ENCODE results near the gene NRDC. TPM values are rescaled to one million over a fixed set of nuclear protein-coding genes. Genes with fewer than 3 reads are reported as not detected.

NRDC gene
- total and polyA plus RNA-seq, 9 of the 15 experiments (the other 6 are each of a cell fraction or from before 2014, with no cell fraction given): 102 to 371 (median 201) TPM

- no peak overlapping the region for H3K4me3 ChIP-seq
- H3K79me2 ChIP-seq (ENCODE audit: control insufficient read depth, insufficient read depth, low read length): no peaks in the 10 kb centered on the region
- in situ Hi-C loops (cut with MboI): no loop called here
- no peaks in the 10 kb centered on the region for H3K9me3 ChIP-seq (replicated peaks; ENCODE audit: control insufficient read depth, insufficient read depth, low read depth, low read length)
- H2AFZ ChIP-seq (ENCODE audit: low read depth, low read length): no peak overlapping the region
- H3K4me1 ChIP-seq (replicated peaks in 1 of 2; ENCODE audit: control insufficient read depth in 2 of 2, insufficient read depth in 2 of 2, low read length in 2 of 2): no peaks in the 10 kb centered on the region
- ATAC-seq: no peak
- no peak overlapping the region for H3K4me2 ChIP-seq (ENCODE audit: insufficient read depth, low read length)
- H3K27me3 ChIP-seq (ENCODE audit: control insufficient read depth in 2 of 2, insufficient read depth in 2 of 2, low read length in 2 of 2): no peaks in the 10 kb centered on the region
- WGBS (ENCODE audit: insufficient coverage, low coverage, missing lambda C conversion rate): 89% methylated on average over 3 of the region's 3 CpGs
- no peak for FAIRE-seq
- BruUV-seq (replicated peaks): no TSS peak
- H3K9ac ChIP-seq (ENCODE audit: insufficient read depth in 1 of 2, low read depth in 2 of 2, low read length in 2 of 2): no peak overlapping the region
- intact Hi-C loops (cut with micrococcal nuclease): no loop called here
- H3K9me1 ChIP-seq (ENCODE audit: control insufficient read depth, insufficient read depth, low read length): no peaks in the 10 kb centered on the region
- H3K27ac ChIP-seq (ENCODE audit: extremely low read depth, low read depth, low read length): no peak overlapping the region
- DNase-seq (ENCODE audit: extremely low read depth in 1 of 4, low spot score in 3 of 4): no peak
- CTCF ChIA-PET (ENCODE audit: low intra/inter-chr PET ratio): no interaction called here
- H4K20me1 ChIP-seq (replicated peaks; ENCODE audit: control insufficient read depth, insufficient read depth, low read length): no peaks in the 10 kb centered on the region
- peaks cover 93% of the 10 kb centered on the region for H3K36me3 ChIP-seq (ENCODE audit: control insufficient read depth, insufficient read depth, low read length)
- no peak for TF ChIP-seq IRF2 (CRISPR knock-in tag; IDR thresholded peaks at IDR 0.05)
- TF ChIP-seq ZZZ3 (IDR thresholded peaks at IDR 0.05): no peak
- TF ChIP-seq ZNF830 (CRISPR knock-in tag; IDR thresholded peaks at IDR 0.05): no peak
- POLR2A ChIA-PET: no interaction called here
Measured at GRCh38 chr1:51818487-51818886, 60.0 kb downstream of the NRDC start.

GRCh38 chr1:51814513-51814912 is 64.0 kb downstream of the NRDC start:
- no peaks in the 10 kb centered on the region for H3K9me3 ChIP-seq (replicated peaks; ENCODE audit: control insufficient read depth, insufficient read depth, low read depth, low read length)
- no peak for TF ChIP-seq ZBTB12 (CRISPR knock-in tag; IDR thresholded peaks at IDR 0.05)
- TF ChIP-seq NFIC (IDR thresholded peaks at IDR 0.05): 0 out of 2 replicates have a peak, but pooled peaks have one; percentile 36
- no peak overlapping the region for H3K4me2 ChIP-seq (ENCODE audit: insufficient read depth, low read length)
- CTCF ChIA-PET (ENCODE audit: low intra/inter-chr PET ratio): interaction anchor here (0.6 kb wide), 1 partner anchor 30 kb away, joined by 3 read pairs; no protein-coding TSS in a partner anchor
- FAIRE-seq (no peak), DNase-seq (ENCODE audit: extremely low read depth in 1 of 4, low spot score in 3 of 4) (no peak), ATAC-seq (no peak)
- H3K36me3 ChIP-seq (ENCODE audit: control insufficient read depth, insufficient read depth, low read length): peaks cover 92% of the 10 kb centered on the region
- intact Hi-C loops (cut with micrococcal nuclease): loop anchor here (5.0 kb wide), 1 partner anchor 63 kb away; the partner anchor contains the start of gene NRDC
- 0 out of 2 replicates have a peak, but pooled peaks cover 4% of the 10 kb centered on the region for H4K20me1 ChIP-seq (replicated peaks; ENCODE audit: control insufficient read depth, insufficient read depth, low read length)
- H3K4me1 ChIP-seq (replicated peaks in 1 of 2; ENCODE audit: control insufficient read depth in 2 of 2, insufficient read depth in 2 of 2, low read length in 2 of 2): no peaks in the 10 kb centered on the region
- 90% methylated on average over 1 of the region's 1 CpG for WGBS (ENCODE audit: insufficient coverage, low coverage, missing lambda C conversion rate)
- H3K27me3 ChIP-seq (ENCODE audit: control insufficient read depth in 2 of 2, insufficient read depth in 2 of 2, low read length in 2 of 2): no peaks in the 10 kb centered on the region
- H3K4me3 ChIP-seq: no peak overlapping the region
- POLR2A ChIA-PET: interaction anchor here (1.1 kb wide), 1 partner anchor 19 kb away, joined by 3 read pairs; no protein-coding TSS in a partner anchor
- in situ Hi-C loops (cut with MboI): no loop called here
- no TSS peak for BruUV-seq (replicated peaks)
- H3K79me2 ChIP-seq (ENCODE audit: control insufficient read depth, insufficient read depth, low read length): no peaks in the 10 kb centered on the region
- H2AFZ ChIP-seq (ENCODE audit: low read depth, low read length): no peak overlapping the region
- no peak overlapping the region for H3K9ac ChIP-seq (ENCODE audit: insufficient read depth in 1 of 2, low read depth in 2 of 2, low read length in 2 of 2)
- H3K27ac ChIP-seq (ENCODE audit: extremely low read depth, low read depth, low read length): no peak overlapping the region
- no peaks in the 10 kb centered on the region for H3K9me1 ChIP-seq (ENCODE audit: control insufficient read depth, insufficient read depth, low read length)
